ENCODE data around the gene LAGE3.

The LAGE3 gene

DNA sequence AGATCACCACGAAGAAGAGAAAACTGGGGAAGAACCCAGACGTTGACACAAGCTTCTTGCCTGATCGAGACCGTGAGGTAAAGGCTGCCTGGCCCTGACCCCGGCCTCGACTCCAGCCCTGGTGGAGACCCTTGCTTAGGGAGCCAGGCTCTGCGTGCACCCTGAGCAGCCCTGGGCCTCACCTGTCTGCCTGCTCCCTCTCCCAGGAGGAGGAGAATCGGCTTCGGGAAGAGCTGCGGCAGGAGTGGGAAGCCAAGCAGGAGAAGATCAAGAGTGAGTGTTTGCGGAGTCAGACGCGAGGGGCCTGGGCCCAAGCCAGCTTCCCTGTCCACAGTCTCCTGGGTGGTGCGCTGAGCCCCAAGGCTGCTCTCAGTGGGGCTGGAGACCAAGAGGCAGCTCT lies 30.6 kb downstream of the LAGE3 start:
- DNase-seq (ENCODE audit: low spot score): no peak
- in situ Hi-C loops (cut with MboI; ENCODE audit: low pct_unique_long_range_greater_than_20kb, low sequenced_read_pairs, unreplicated experiment): no loop called here
- TF ChIP-seq, protein P1, sequence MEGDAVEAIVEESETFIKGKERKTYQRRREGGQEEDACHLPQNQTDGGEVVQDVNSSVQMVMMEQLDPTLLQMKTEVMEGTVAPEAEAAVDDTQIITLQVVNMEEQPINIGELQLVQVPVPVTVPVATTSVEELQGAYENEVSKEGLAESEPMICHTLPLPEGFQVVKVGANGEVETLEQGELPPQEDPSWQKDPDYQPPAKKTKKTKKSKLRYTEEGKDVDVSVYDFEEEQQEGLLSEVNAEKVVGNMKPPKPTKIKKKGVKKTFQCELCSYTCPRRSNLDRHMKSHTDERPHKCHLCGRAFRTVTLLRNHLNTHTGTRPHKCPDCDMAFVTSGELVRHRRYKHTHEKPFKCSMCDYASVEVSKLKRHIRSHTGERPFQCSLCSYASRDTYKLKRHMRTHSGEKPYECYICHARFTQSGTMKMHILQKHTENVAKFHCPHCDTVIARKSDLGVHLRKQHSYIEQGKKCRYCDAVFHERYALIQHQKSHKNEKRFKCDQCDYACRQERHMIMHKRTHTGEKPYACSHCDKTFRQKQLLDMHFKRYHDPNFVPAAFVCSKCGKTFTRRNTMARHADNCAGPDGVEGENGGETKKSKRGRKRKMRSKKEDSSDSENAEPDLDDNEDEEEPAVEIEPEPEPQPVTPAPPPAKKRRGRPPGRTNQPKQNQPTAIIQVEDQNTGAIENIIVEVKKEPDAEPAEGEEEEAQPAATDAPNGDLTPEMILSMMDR (IDR thresholded peaks at IDR 0.05; ENCODE audit: extremely low read depth, insufficient read depth, missing control alignments): no peak

DNA sequence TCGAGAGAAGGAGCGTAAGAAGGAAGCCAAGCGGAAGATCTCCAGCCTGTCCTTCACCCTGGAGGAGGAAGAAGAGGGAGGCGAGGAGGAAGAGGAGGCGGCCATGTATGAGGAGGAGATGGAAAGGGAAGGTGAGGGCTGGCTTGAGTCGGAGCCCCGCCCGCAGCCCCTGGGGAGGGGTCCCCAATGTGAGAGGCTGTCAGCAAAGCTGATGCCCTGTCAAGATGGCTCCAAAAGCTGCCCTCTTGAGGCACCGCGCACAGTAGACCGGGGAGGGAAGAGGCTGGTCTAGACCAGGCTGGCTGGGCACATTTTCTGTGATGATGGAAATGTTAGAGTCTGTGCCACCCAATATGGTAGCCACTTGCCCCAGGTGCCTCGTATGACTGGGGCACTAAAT lies 32.7 kb downstream of the LAGE3 start:
- TF ChIP-seq, protein P1 (IDR thresholded peaks at IDR 0.05; ENCODE audit: extremely low read depth, insufficient read depth, missing control alignments): no peak
- in situ Hi-C loops (cut with MboI; ENCODE audit: low pct_unique_long_range_greater_than_20kb, low sequenced_read_pairs, unreplicated experiment): no loop called here
- DNase-seq (ENCODE audit: low spot score): no peak

DNA sequence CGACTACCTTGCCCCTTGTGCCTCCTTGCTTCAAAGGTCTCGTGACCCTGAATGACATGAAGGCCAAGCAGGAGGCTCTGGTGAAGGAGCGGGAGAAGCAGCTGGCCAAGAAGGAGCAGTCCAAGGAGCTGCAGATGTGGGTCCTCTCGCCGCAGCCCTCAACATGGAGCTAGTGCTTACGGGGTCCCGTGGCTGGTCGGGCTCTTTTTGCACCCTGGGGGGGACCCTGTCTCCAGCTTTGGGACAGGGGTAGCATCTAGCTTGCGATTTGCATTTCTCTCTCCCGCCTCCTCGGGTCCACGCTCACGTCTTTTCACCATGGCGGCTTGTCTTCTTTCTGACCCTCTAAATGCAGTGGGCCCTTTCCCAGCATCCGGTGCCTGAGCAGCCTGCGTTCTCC lies 33.3 kb downstream of the LAGE3 start:
- no peak for DNase-seq (ENCODE audit: low spot score)
- in situ Hi-C loops (cut with MboI; ENCODE audit: low pct_unique_long_range_greater_than_20kb, low sequenced_read_pairs, unreplicated experiment): no loop called here
- TF ChIP-seq, protein P1 (IDR thresholded peaks at IDR 0.05; ENCODE audit: extremely low read depth, insufficient read depth, missing control alignments): no peak

DNA sequence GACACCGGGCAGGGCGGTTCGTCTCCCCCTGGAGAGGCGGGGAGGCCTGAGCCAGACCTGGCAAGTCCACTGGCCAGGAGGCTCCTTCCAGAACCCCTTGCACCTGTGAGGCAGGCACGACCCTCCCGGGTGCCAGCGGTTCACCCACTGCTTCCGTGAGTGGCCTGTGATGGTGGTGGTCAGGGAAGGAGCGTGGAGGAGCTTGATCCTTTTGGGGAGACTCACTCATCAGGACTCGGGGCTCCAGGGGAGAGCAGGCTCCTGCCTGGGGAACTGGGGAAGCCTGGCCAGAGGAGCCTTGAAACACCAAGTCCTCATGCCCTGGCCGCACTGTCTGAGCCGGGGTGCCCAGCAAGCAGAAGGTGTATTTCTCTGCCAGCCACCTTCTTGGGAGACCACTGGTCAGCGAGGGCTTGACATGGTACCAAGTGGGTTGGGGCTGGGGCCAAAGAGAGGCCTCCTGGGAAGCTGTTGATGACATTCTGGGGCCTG lies 34.3 kb downstream of the LAGE3 start:
- DNase-seq (ENCODE audit: low spot score): no peak
- in situ Hi-C loops (cut with MboI; ENCODE audit: low pct_unique_long_range_greater_than_20kb, low sequenced_read_pairs, unreplicated experiment): no loop called here
- TF ChIP-seq, protein P1 (IDR thresholded peaks at IDR 0.05; ENCODE audit: extremely low read depth, insufficient read depth, missing control alignments): no peak

DNA sequence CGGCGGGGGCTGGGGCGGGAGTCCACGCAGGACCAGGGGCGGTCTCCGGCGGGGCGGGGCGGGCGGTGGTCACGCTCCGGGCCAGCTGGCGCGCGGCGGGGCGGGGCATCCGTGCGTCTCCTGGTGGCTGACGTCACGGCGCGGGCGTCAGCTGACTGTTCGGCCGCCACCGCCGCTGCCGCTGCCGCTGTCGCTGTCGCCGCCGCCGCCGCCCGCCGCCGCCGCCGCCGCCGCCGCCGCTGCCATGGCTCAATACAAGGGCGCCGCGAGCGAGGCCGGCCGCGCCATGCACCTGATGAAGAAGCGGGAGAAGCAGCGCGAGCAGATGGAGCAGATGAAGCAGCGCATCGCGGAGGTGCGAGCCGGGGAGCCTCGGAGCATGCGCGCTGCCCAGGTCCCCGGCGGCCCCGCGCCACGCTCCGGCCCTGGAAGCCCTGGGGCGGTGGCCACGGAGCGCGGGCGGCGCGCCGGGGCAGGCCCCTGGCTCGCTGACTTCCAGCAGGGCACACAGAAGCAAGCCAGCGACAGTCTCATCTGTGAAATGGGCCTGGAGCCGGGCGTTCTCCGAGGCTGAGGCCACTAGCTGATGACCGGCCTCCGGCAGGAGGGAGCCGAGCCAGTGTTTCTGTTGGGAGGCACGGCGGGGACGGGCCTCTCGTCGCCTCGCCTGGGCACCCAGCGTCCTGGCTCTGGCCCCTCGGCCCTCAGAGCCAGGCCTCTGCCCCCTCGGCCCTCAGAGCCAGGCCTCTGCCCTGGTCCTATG lies 34.9 kb downstream of the LAGE3 start, which contains the start of gene FAM50A:
Gene FAM50A (plus strand): TSS at position 150 of the 763 bp plus-strand sequence. CDS start 95 bp downstream, at position 245.
- in situ Hi-C loops (cut with MboI; ENCODE audit: low pct_unique_long_range_greater_than_20kb, low sequenced_read_pairs, unreplicated experiment): no loop called here
- TF ChIP-seq, protein P1 (IDR thresholded peaks at IDR 0.05; ENCODE audit: extremely low read depth, insufficient read depth, missing control alignments): no peak

DNA sequence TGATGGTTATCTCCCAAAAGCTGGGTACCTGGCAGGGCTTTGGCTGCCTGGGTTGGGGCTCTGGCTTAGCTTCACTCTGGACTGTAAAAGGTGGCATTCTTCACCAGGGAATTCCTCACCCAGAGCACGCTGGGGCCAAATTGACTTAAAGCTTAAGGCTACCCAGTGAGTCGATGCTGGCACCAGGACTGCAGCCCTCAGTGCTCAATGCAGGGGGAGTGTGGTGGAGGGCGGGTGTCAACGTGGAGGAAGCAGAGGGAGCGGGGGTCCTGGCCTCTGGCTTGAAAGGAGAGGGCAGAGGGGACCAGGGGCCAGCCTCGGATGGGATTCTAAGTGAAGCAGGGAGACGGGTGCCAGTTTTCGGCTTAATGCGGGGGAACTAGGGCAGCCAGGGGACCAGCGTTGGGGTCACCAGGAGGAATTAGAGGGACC lies 35.6 kb downstream of the LAGE3 start:
- no peak for DNase-seq (ENCODE audit: low spot score)
- in situ Hi-C loops (cut with MboI; ENCODE audit: low pct_unique_long_range_greater_than_20kb, low sequenced_read_pairs, unreplicated experiment): no loop called here
- TF ChIP-seq, protein P1 (IDR thresholded peaks at IDR 0.05; ENCODE audit: extremely low read depth, insufficient read depth, missing control alignments): no peak

More for the DNA sequence above, 34.9 kb downstream of the LAGE3 start, which contains the start of gene FAM50A:
- peak; percentile 93 for DNase-seq (ENCODE audit: low spot score)

Measured in GM13977 (cell line).